Colonic mucosa (tissue), 4 donors: ENCODE results near the gene NEURL1. TPM values are rescaled to one million over a fixed set of nuclear protein-coding genes. Genes with fewer than 3 reads are reported as not detected.

ENCODE experiments used
- DNase-seq: peaks from one replicate; pipeline ENCODE4 v3.0.0-alpha.2; 2020
- H3K27ac ChIP-seq: fragments of 200-600 bp; one replicate; pipeline ENCODE4 v1.8.0; 2021
- H3K27me3 ChIP-seq: fragments of 200-600 bp; one replicate; pipeline ENCODE4 v1.8.0; 2021
- H3K36me3 ChIP-seq: fragments of 200-600 bp; one replicate; pipeline ENCODE4 v1.8.0; 2021
- H3K4me1 ChIP-seq: fragments of 200-600 bp; one replicate; pipeline ENCODE4 v1.8.0; 2021; ENCODE audit warnings: mild to moderate bottlenecking
- H3K4me3 ChIP-seq: fragments of 200-600 bp; one replicate; pipeline ENCODE4 v1.8.0; 2021
- H3K9ac ChIP-seq, 2 donors: one replicate each; pipeline ENCODE4 v1.7.0; 2013; ENCODE audit warnings: control low read depth in 2 of 2, low read depth in 2 of 2, low read length in 2 of 2
- H3K9me3 ChIP-seq: fragments of 200-600 bp; one replicate; pipeline ENCODE4 v1.8.0; 2021
- intact Hi-C: fragments of 100-400 bp; cut with DNase I; formaldehyde crosslinking; loops from one replicate; pipeline ENCODE4 v1.14.1; 2022
- total RNA-seq, 2 donors: library from RNA; stranded (reverse); fragmentation: NEBNext Ultra II Directional in 1 of 2; extraction: Animal tissue kit (Norgen Biotek cat#: 25700) in 1 of 2; gene quantifications; one replicate each; pipeline ENCODE4 v1.2.1, GENCODE V29; 2021
- TF ChIP-seq, protein P1 (sequence below): fragments of 200-600 bp; IDR thresholded peaks from one replicate; pipeline ENCODE4 v1.8.0; 2022; ENCODE audit warnings: antibody characterized with exemption, mild to moderate bottlenecking
- donor health status: healthy.
- donor health status: DM: no; HTN: no; CAD: no.
- donor health status: DM: no; HTN: no; CAD: no.

Gene NEURL1
- total RNA-seq, 2 donors from 2014 or later: 40.2 to 46.1 TPM

GRCh38 chr10:103592186-103593021, 98.9 kb downstream of the NEURL1 start:
- TF ChIP-seq, protein P1, sequence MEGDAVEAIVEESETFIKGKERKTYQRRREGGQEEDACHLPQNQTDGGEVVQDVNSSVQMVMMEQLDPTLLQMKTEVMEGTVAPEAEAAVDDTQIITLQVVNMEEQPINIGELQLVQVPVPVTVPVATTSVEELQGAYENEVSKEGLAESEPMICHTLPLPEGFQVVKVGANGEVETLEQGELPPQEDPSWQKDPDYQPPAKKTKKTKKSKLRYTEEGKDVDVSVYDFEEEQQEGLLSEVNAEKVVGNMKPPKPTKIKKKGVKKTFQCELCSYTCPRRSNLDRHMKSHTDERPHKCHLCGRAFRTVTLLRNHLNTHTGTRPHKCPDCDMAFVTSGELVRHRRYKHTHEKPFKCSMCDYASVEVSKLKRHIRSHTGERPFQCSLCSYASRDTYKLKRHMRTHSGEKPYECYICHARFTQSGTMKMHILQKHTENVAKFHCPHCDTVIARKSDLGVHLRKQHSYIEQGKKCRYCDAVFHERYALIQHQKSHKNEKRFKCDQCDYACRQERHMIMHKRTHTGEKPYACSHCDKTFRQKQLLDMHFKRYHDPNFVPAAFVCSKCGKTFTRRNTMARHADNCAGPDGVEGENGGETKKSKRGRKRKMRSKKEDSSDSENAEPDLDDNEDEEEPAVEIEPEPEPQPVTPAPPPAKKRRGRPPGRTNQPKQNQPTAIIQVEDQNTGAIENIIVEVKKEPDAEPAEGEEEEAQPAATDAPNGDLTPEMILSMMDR: peak; percentile 37
- intact Hi-C loops: loop anchor here (5.0 to 10.0 kb wide), 2 partner anchors 178 to 270 kb away; no protein-coding TSS in a partner anchor
- Histone ChIP-seq H3K27ac (no peak overlapping the region), H3K4me1 (peaks cover 3% of the 10 kb centered on the region), H3K27me3 (no peaks in the 10 kb centered on the region), H3K9ac (no peak overlapping the region), H3K4me3 (no peak overlapping the region), H3K36me3 (no peaks in the 10 kb centered on the region), H3K9me3 (no peaks in the 10 kb centered on the region)
- DNase-seq: no peak

- no peak for DNase-seq
- intact Hi-C loops: loop anchor here (5.0 to 10.0 kb wide), 2 partner anchors 178 to 269 kb away; no protein-coding TSS in a partner anchor
- H3K9ac ChIP-seq: no peak overlapping the region
- H3K36me3 ChIP-seq: no peaks in the 10 kb centered on the region
- no peak overlapping the region for H3K4me3 ChIP-seq
- H3K27me3 ChIP-seq: no peaks in the 10 kb centered on the region
- H3K27ac ChIP-seq: no peak overlapping the region
- H3K4me1 ChIP-seq: peaks cover 3% of the 10 kb centered on the region
- no peaks in the 10 kb centered on the region for H3K9me3 ChIP-seq
- TF ChIP-seq, protein P1: no peak
Measured at GRCh38 chr10:103593022-103593570, 99.6 kb downstream of the NEURL1 start.

GRCh38 chr10:103595933-103596726, 102.6 kb downstream of the NEURL1 start:
- H3K36me3 ChIP-seq: no peaks in the 10 kb centered on the region
- no peak for DNase-seq
- H3K9me3 ChIP-seq: no peaks in the 10 kb centered on the region
- H3K9ac ChIP-seq: no peak overlapping the region
- intact Hi-C loops: loop anchor here (10.0 kb wide), 1 partner anchor 181 kb away; no protein-coding TSS in a partner anchor
- TF ChIP-seq, protein P1: no peak
- H3K27me3 ChIP-seq: no peaks in the 10 kb centered on the region
- no peak overlapping the region for H3K4me3 ChIP-seq
- H3K27ac ChIP-seq: no peak overlapping the region
- H3K4me1 ChIP-seq: no peaks in the 10 kb centered on the region

DNA sequence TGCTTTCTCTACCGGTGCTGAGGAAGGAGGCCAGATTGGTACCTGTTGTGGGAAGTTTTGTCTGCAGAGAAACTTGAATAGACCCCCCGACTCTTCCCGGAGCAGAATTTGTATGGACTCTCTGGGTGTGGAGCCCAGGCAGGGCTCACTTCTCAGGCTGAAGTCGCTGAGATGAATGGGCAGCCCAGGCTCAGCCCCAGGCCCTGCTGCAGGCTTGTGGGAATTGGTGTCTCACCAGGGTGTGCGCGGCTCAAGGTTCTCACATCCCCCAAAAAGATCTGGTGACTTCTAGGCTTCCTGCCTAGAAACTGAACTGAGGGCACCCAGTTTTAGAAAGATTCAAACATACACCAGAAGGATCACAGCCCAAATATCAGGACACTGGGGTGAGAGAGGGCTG, 103.5 kb downstream of the NEURL1 start:
- DNase-seq: no peak
- TF ChIP-seq, protein P1: no peak
- no peaks in the 10 kb centered on the region for H3K9me3 ChIP-seq
- no peak overlapping the region for H3K27ac ChIP-seq
- no peak overlapping the region for H3K4me3 ChIP-seq
- no peaks in the 10 kb centered on the region for H3K27me3 ChIP-seq
- no peaks in the 10 kb centered on the region for H3K36me3 ChIP-seq
- H3K9ac ChIP-seq: no peak overlapping the region
- intact Hi-C loops: loop anchor here (10.0 kb wide), 1 partner anchor 182 kb away; no protein-coding TSS in a partner anchor
- H3K4me1 ChIP-seq: no peaks in the 10 kb centered on the region

DNA sequence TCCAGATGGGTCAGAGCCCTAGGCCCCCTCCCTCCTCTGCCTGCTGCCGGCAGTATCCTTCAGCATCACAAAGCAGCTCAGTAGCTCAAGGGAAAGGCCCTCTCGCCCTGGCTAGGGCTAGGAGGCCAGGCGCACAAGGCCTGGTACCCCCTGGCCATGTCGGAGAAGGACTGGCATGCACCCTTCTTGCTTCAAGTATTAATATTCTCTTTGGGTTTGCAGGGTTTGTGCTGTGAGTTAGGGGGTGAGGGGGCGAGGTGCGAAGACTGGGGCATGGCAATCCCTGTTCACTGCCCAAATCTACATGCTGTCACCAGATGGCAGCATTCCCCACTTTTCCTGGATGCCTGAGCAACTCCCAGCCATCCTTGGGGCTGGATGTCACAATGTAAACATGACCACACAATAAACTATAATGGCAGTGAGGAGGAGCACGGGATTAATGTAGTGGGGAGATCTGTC, 105.2 kb downstream of the NEURL1 start:
- H3K36me3 ChIP-seq: no peaks in the 10 kb centered on the region
- no peak overlapping the region for H3K27ac ChIP-seq
- peak; percentile 81 for DNase-seq
- H3K9me3 ChIP-seq: no peaks in the 10 kb centered on the region
- TF ChIP-seq, protein P1: peak; percentile 68
- no peak overlapping the region for H3K4me3 ChIP-seq
- H3K4me1 ChIP-seq: no peaks in the 10 kb centered on the region
- H3K27me3 ChIP-seq: no peaks in the 10 kb centered on the region
- intact Hi-C loops: loop anchor here (10.0 kb wide), 1 partner anchor 184 kb away; no protein-coding TSS in a partner anchor
- H3K9ac ChIP-seq: no peak overlapping the region
